HG02763 (cell line): ENCODE data around the gene VPS13A.
"Not testable (repeated sequence)": the region's sequence is repeated elsewhere in the genome, so short reads cannot be mapped to it uniquely, and the experiment has no call there.

ENCODE experiments used
- ATAC-seq: cut with Tn5 transposase; IDR thresholded peaks from one replicate; pipeline ENCODE4 v1.9.1; 2021; ENCODE audit warnings: mild to moderate bottlenecking, moderate library complexity; ENCODE audit not compliant: unreplicated experiment

Gene VPS13A

DNA sequence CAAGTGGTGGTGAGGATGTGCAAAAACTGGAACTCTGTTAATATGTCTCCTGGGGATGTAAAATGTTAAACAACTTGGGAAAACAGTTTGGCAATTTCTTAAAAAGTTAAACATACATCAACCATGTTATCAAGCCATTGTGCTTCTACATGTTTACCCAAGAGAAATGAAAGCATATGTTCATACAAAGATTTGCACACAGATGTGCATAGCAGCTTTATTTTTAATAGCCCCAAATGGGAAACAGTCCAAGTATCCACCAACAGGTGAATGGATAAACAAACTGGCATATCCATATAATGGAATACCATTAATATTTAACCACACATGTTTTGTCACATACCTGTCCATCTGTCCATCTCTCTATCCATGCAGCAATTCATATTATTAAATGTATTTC lies 6.2 kb downstream of the VPS13A start:
- ATAC-seq, result no peak

DNA sequence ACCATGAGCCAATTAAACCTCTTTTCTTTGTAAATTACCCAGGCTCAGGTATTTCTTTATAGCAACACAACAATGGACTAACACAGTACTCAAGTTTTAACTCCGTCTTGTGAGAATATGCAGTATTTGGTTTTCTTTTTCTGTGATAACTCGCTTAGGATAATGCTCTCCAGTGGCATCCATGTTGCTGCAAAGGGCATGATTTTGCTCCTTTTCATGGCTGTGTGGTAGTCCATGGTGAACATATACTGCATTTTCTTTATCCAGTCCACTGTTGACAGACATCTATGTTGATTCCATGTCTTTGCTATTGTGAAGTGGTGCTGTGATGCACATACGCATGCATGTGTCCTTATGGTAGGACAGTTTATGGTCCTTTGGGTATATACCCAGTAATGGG lies 10.9 kb downstream of the VPS13A start:
- no peak for ATAC-seq

DNA sequence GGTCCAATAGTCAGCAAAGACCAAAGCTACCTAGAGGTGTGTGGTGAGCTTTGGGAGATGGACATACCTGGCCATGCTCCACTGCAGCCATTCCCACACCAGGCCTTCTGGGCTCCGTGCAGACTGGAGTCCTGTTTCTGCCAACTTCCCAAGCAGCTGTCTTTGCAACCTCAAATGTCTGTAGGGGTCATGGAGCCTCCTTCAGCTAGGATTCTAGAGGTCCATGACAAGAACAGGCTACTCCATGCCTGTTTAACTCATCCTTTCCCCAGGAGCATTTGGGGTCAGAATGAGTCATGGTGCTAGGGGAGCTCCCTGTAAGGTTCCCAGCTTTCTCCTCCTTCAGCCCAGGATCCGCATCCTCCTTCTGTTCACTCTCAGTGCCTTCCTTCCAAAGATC lies 17.1 kb downstream of the VPS13A start:
- no peak for ATAC-seq

DNA sequence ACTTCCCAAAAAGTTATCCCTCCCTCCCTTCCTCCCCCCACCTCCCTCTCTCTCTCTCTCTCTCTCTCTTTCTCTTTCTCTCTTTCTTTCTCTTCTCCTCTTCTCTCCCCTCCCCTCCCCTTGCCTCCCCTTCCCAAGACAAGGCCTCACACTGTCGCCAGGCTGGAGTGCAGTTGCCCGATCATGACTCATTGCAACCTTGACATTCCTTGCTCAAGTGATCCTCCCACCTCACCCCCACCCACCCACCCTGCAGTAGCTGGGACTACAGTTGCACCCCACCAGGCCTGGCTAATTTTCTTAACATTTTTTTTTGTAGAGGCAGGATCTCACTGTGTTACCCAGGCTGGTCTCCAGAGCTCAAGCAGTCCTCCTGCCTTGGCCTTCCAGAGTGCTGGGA lies 32.8 kb downstream of the VPS13A start:
- no peak for ATAC-seq

DNA sequence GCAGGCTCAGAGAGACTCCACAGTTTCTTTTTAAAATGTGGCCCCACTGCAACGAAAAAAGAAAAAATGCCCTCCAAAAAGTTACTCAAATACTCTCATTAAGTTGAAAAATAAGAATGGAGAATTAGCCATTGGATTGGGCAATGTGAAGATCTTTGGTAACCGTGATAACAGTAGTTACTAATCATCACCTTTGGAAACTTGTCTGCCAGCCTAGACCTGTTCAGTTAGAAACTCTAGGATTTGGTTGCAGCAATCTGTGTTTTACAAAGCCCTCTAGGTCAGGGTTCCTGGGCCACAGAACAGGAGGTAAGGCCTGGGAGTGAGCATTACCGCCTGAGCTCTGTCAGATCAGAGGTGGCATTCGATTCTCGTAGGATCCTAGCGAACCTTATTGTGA lies 34.2 kb downstream of the VPS13A start:
- ATAC-seq, result no peak

DNA sequence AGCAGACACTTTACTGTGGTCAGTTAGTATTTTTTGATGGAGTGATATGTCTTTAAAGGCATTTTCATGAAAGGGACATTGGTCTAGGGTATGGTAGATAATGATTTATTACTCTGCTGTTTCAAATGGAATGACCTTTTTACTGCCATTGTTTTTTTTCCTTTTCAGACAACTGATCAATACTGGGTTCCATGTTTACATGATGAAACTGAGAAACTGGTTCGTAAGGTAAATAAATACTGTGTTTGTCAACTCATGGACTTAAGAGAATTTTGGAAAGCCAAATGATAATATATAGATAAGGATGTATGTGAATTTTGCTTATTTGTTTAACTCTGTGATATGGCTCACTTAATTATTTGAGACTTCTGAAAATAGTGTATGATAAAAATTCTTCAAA lies 35.5 kb downstream of the VPS13A start:
- no peak for ATAC-seq

DNA sequence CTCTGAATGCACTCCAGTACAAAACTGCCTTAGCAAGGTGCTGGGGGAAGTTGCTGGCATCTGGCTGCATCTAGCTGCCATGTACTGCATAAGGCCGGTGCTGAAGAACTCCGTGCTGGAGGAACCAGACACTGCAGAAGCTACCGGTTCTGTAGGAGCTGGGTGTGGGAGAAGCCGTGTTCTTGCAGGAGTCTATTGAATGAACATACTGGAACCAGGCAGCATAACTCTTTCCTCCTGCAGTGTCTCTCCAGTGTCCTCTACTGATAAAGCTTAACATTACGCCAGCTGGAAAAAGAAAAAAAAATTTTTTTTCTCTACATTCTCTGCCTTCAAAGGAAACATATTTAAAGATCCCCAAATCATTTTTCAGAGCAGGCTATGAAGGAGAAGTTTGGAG lies 38.5 kb downstream of the VPS13A start:
- ATAC-seq, result no peak

DNA sequence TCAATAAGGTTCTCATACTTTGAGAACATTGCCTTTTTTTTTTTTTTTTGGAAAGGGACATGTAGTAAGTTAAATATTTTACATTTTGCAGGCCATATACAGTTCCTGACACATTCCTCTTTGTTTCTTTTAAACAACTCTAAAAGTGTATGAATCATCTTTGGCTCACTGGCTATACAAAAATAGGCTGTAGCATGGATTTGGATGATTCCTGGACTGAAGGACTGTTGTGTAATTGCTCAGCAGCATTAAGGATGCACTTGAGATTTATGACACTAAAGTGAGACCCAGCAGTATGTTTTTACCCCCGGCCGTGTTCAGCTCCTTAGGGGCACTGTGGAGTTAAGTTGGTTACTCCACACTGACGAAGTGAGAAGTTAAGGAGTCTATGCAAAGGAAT lies 41.3 kb downstream of the VPS13A start:
- no peak for ATAC-seq

DNA sequence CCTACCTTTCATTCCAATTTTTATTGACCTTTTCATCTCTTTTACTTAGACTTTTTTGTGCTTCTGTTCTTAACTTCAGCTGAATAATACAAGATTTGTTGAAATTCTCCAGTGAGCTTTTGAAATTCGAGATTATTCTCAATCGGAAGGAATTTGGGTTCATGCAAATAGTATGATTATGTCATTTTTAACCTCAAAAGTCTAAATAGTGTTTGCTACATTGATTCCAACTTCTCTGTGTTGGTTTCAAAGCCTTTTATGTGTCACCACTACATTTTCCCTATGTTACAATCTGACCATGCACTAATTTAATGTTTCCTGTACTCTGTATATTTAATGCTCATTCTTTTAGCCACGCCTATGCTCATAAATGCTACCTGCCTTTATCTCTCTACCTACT lies 44.1 kb downstream of the VPS13A start:
- no peak for ATAC-seq

DNA sequence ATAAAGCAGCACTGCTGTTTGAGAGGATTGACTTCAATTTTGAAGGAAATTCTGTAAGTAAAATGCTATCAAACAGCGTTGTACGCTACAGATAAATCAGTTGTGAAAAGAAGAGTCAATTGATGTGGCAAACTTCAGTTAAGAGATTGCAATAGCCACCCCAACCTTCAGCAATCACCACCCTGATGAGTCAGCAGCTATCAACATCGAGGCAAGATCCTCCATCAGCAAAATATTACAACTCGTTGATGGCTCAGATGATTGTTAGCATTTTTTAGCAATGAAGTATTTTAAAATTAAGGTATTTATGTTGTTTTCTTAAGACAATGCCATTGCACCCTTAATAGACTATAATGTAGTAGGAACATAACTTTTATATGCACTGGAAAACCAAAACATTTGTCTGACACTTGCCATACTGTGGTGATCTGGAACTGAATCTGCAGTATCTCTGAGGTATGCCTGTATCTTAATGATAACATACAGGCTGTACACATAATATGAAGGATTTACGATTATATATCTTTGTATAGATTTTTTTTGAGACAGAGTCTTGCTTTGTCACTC lies 47.5 kb downstream of the VPS13A start:
- ATAC-seq, result no peak

DNA sequence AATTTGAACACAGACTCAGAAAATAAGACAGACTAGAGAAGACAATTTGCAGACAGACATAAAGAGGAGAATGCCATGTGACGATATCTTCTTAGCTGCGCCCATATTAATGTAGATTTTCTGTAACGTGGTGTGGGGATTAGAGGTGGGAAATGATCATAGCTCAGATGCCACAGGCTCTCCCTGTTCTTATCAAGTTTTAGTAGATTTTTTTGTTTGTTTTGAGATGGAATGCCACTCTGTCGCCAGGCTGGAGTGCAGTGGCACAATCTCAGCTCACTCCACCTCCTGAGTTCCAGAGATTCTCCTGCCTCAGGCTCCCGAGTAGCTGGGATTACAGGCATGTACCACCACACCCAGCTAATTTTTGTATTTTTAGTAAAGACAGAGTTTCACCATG lies 59.4 kb downstream of the VPS13A start:
- no peak for ATAC-seq

DNA sequence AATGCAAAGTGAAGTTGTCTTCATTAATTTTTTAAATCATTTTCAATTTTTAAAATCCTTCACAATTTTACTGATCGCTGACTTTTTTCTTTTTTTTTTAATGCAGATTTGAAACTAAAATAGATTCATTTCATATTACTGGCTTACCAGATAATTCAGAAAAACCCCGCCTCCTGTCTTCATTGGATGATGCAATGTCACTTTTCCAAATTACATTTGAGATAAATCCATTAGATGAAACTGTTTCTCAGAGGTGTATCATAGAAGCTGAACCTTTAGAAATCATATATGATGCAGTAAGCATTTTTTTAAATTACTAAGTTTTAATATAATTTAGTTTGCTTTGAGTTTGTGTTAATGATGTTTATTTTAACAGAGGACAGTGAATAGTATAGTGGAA lies 60.6 kb downstream of the VPS13A start:
- ATAC-seq, result no peak

DNA sequence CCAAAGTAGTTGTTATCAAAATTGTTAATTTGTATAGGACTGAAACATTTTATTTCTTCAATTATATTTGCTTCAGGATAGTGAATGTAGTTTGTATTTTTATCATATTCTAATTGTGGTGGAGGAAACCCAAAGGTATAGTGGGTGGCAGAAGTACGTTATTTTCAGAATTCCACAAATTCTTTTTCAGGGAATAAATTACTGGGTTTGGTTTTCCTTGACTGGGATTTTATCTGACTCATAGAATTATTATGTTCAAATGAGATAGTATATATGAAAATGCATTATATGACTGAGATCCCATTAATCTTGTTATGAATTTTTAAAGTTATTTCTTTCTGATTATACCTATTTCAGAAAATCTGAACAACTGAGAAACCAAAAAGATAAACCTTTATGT lies 73.7 kb downstream of the VPS13A start:
- ATAC-seq, result no peak

DNA sequence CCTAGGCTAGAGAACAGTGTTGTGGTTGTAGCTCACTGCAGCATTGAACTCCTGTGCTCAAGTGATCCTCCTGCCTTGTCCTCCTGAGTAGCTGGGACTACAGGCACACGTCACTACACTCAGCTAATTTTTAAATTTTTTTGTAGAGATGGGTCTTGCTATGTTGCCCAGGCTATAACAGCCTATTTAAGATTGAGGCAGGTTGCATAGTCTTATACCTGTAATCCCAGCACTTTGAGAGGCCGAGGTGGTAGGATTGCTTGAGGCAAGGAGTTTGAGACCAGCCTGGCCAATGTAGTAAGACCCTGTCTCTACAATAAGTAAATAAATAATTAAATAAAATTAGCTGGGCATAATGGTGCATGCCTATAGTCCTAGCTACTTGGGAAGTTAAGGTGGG lies 79.9 kb downstream of the VPS13A start:
- ATAC-seq, result no peak

DNA sequence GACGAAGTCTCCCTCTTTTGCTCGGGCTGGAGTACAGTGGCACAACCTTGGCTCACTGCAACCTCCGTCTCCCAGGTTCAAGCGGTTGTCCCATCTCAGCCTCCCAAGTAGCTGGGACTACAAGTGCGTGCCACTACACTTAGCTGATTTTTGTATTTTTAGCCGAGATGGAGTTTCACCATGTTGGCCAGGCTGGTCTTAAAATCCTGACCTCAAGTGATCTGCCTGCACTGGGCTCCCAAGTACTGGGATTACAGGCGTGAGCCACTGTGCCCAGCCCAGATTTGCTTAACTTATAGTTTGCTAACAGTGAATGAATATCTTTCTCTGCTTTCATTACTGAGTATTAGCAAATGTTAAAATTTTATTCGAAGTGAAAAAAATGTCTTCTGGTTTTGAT lies 84.3 kb downstream of the VPS13A start:
- no peak for ATAC-seq

DNA sequence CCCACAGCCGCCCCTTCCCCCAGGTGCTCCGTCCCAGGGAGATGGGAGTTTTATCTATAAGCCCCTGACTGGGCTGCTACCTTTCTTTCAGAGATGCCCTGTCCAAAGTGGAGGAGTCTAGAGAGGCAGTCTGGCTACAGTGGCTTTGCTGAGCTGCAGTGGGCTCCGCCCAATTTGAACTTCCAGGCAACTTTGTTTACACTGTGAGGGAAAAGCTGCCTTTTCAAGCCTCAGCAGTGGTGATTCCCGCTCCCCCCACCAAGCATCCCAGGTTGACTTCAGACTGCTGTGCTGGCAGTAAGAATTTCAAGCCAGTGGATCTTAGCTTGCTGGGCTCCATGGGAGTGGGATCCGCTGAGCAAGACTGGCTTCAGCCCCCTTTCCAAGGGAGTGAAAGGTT lies 90.4 kb downstream of the VPS13A start:
- ATAC-seq, result not testable (repeated sequence)

DNA sequence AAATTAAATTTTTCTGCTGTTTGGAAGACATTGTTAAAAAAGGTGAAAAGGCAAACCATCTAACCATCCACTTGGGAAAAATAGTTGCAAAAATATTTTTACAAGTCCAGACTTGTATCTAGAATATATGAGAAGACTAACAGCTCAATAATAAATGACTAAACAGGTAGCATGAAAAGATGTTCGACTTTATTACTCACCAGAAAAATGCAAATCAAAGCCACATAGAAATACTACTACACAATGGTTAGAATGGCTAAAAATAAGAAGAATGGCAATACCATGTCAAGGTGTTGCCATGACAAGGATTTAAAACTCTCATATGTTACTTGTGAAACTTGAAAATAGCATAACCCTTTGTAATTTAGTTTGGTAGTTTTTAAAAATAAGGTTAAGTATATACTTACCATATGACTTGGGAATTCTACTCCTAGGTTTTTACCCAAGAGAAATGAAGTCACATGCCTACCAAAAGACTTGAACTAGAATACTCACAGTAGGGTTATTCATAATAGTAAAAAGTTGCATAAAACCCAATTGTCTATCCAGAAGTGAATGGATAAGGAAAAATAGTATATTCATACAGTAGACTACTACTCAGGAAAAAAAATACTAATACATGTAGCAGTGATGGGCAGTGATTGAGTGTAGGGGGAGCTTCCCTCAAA lies 93.8 kb downstream of the VPS13A start:
- ATAC-seq, result no peak

DNA sequence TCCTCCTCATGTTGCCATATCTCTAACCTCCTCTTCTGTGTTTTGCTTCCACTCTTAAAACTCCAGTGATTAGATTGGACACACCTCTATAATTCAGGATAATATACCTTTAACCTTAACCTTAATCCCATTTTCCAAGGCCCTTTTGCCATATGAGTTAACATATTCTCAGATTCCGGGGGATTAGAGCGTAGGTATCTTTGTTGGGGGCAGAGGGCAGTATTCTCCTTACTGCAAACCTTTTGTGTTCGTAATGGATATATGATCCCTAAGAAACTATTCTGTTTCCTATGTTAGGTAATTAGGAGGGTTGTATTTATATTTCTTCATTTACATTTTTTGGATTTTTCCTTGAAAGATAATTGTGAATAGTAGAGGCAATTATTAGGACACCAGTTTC lies 99.5 kb downstream of the VPS13A start:
- ATAC-seq, result no peak

DNA sequence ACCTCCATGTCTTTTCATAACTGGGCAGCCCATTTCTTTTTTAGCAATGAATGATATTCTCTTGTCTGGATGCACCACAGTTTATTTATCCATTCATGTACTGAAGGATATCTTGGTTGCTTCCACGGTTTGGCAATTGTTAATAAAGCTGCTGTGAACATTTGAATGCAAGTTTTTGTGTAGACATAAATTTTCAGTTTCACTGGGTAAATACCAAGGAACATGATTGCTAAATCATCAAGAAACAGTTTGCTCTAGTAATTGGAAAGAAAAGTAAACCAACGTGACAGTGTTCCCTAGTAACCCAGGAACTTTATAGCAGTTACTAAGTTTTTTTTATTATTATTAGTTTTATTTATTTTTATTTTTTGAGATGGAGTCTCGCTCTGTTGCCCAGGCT lies 100.4 kb downstream of the VPS13A start:
- no peak for ATAC-seq

DNA sequence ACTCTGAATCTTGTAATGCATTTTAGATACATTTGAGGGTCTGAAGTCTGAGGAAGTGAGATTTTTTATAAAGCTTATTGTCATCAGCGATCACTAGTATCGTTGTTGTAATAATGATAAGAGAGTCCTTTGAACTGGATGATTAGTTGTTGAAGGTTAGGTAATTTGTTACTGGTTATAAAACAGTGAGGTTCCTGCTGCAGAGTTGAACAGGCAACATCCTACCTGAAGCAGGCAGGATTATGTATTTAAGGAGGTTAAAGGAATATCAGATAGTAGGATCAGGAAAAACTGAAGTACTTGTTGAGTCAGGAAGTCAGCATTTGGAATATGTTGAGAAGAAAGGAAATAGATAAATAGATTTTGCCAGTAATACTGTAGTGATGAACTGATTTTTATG lies 106.7 kb downstream of the VPS13A start:
- ATAC-seq, result no peak

DNA sequence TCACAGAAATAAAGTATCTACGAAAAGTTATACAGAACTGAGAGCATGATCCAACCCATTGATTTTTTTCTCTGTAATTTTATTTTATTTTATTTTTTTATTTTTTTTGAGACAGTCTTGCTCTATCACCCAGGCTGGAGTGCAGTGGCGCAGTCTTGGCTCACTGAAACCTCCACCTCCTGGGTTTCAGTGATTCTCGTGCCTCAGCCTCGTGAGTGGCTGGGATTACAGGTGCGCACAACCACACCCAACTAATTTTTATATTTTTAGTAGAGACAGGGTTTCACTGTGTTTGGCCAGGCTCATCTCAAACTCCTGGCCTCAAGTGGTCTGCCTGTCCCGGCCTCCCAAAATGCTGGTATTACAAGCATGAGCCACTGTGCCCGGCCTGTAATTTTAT lies 107.3 kb downstream of the VPS13A start:
- no peak for ATAC-seq

DNA sequence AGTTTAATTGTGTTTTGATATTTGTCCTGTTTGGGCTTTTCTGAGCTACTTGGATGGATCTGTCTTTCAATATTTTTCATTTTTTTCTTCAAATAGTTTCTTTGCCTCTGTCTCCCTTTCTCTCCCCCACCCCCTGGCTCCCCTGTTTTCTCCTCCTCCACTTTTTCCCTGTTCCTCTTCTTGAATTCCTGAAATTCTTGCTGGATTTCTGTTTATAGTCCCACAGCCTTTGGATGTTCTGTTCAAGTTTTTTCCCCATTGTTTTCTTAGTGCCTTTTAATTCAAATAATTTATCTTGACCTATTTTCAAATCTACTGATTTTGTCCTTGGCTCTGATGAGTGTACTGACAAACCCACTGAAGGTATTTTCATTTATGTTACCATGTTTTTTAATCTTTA lies 113.0 kb downstream of the VPS13A start:
- no peak for ATAC-seq

DNA sequence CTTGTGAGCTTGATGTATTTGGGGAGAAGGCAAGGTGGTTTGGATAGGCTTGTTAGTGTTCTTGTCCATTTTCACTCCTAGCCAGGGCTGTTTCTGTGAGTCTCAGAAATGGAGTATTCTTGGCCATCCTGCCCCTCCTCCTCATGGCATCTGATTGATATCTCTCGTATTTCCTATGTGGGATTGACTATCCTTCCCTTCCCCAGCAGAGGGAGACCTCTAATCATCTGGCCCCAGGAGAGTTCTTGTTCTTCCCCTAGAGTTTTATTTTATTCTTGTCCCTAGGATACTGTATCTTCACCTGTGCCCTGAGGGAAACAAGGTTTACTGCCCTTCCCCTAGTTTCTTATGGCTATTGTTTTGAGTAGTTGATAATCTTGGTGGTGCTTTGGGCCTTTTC lies 114.4 kb downstream of the VPS13A start:
- ATAC-seq, result no peak
